Uterus (tissue), 4 donors: ENCODE results near the gene CLEC3B. TPM values are rescaled to one million over a fixed set of nuclear protein-coding genes. Genes with fewer than 3 reads are reported as not detected.

Experiments used
- DNase-seq, 2 donors: peaks; one replicate each; pipeline ENCODE4 v3.0.0-alpha.2; 2019 to 2020
- H3K27ac ChIP-seq, 2 donors: fragments of 200-600 bp; sonication (generic); 1 replicate in 1 of 2; 2 replicates in 1 of 2; pipeline ENCODE4 v1.5.1; 2016 to 2018
- H3K27me3 ChIP-seq, 2 donors: fragments of 200-600 bp; sonication (generic); one replicate each; pipeline ENCODE4 v1.5.1; 2018 to 2019; ENCODE audit warnings: control low read depth in 1 of 2
- H3K36me3 ChIP-seq, 2 donors: fragments of 200-600 bp; sonication (generic); one replicate each; pipeline ENCODE4 v1.5.1; 2019; ENCODE audit warnings: control low read depth in 1 of 2
- H3K4me1 ChIP-seq, 2 donors: fragments of 200-600 bp; sonication (generic); one replicate each; pipeline ENCODE4 v1.5.1; 2018 to 2019; ENCODE audit warnings: control low read depth in 1 of 2
- H3K4me3 ChIP-seq, 2 donors: fragments of 200-600 bp; sonication (generic); 1 replicate in 1 of 2; 2 replicates in 1 of 2; pipeline ENCODE4 v1.5.1; 2018 to 2019; ENCODE audit warnings: mild to moderate bottlenecking in 1 of 2
- H3K9me3 ChIP-seq, 2 donors: fragments of 200-600 bp; sonication (generic); one replicate each; pipeline ENCODE4 v1.5.1; 2019; ENCODE audit warnings: control low read depth in 1 of 2
- CTCF ChIP-seq, 4 experiments: fragments of 200-600 bp in 2 of 4; fragments of 450-650 bp in 2 of 4; sonication (generic) in 2 of 4; IDR thresholded peaks; one replicate each; pipeline ENCODE4 v1.5.1; 2016 to 2019; ENCODE audit warnings: antibody characterized with exemption in 4 of 4, mild to moderate bottlenecking in 2 of 4, moderate library complexity in 1 of 4
- POLR2A ChIP-seq, 2 donors: fragments of 450-650 bp; IDR thresholded peaks; one replicate each; pipeline ENCODE4 v1.6.1; 2016; ENCODE audit warnings: antibody characterized with exemption in 2 of 2, mild to moderate bottlenecking in 1 of 2, moderate library complexity in 1 of 2
- intact Hi-C: fragments of 100-400 bp; cut with DNase I; formaldehyde crosslinking; loops from one replicate; pipeline ENCODE4 v1.15.1; 2023; ENCODE audit warnings: low total_unique reads
- total RNA-seq, 4 donors: library from RNA; depleted of rRNA in 3 of 4; stranded (reverse); fragments of >200 nt in 3 of 4; gene quantifications; one replicate each; pipeline versions ENCODE4 v1.1.0 to v1.2.4, GENCODE V29; 2014 to 2023
- donor health status: DM: yes; HTN: yes; CAD: no.

The CLEC3B gene
- total RNA-seq, 4 donors from 2014 or later: 35.0 to 248 (median 62.6) TPM

GRCh38 chr3:45037720-45038455 is 11.8 kb downstream of the CLEC3B start:
- no peaks in the 10 kb centered on the region for H3K36me3 ChIP-seq
- intact Hi-C loops: loop anchor here (5.0 kb wide), 2 partner anchors 459 to 619 kb away; no protein-coding TSS in a partner anchor
- H3K4me1 ChIP-seq: no peaks in the 10 kb centered on the region
- no peaks in the 10 kb centered on the region for H3K9me3 ChIP-seq
- no peak overlapping the region for H3K4me3 ChIP-seq
- DNase-seq: peak; percentile 91 to 93
- no peak overlapping the region for H3K27ac ChIP-seq
- TF ChIP-seq POLR2A (IDR thresholded peaks at IDR 0.05) (no peak), CTCF (IDR thresholded peaks at IDR 0.05) (peak; percentile 87 to 97 (median 92))
- no peaks in the 10 kb centered on the region for H3K27me3 ChIP-seq

GRCh38 chr3:45041666-45042065 is 15.6 kb downstream of the CLEC3B start:
- Histone ChIP-seq H3K36me3 (no peaks in the 10 kb centered on the region), H3K27ac (peak overlapping the region in 1 of 2 donors; percentile 25), H3K27me3 (no peaks in the 10 kb centered on the region), H3K9me3 (no peaks in the 10 kb centered on the region), H3K4me1 (no peaks in the 10 kb centered on the region), H3K4me3 (no peak overlapping the region)
- intact Hi-C loops: loop anchor here (10.0 kb wide), 1 partner anchor 173 kb away; no protein-coding TSS in a partner anchor
- DNase-seq: no peak
- no peak for TF ChIP-seq CTCF (IDR thresholded peaks at IDR 0.05)
- no peak for TF ChIP-seq POLR2A (IDR thresholded peaks at IDR 0.05)

- no peak for DNase-seq
- H3K4me1 ChIP-seq: no peaks in the 10 kb centered on the region
- H3K27me3 ChIP-seq: no peaks in the 10 kb centered on the region
- no peak overlapping the region for H3K4me3 ChIP-seq
- H3K36me3 ChIP-seq: no peaks in the 10 kb centered on the region
- no peaks in the 10 kb centered on the region for H3K9me3 ChIP-seq
- peak overlapping the region in 1 of 2 donors; percentile 25 for H3K27ac ChIP-seq
- TF ChIP-seq POLR2A (IDR thresholded peaks at IDR 0.05) (no peak), CTCF (IDR thresholded peaks at IDR 0.05) (no peak)
- intact Hi-C loops: loop anchor here (10.0 kb wide), 1 partner anchor 173 kb away; no protein-coding TSS in a partner anchor
Measured at GRCh38 chr3:45042162-45042561, 16.1 kb downstream of the CLEC3B start.

- Histone ChIP-seq H3K36me3 (no peaks in the 10 kb centered on the region), H3K27me3 (no peaks in the 10 kb centered on the region), H3K27ac (peak overlapping the region; percentile 51 to 72), H3K4me3 (no peak overlapping the region), H3K9me3 (no peaks in the 10 kb centered on the region), H3K4me1 (no peaks in the 10 kb centered on the region)
- peak in 1 of 2 donors; percentile 35 for DNase-seq
- no peak for TF ChIP-seq POLR2A (IDR thresholded peaks at IDR 0.05)
- TF ChIP-seq CTCF (IDR thresholded peaks at IDR 0.05): peak; percentile 17 to 45 (median 28)
- intact Hi-C loops: loop anchor here (10.0 kb wide), 1 partner anchor 171 kb away; no protein-coding TSS in a partner anchor
Measured at GRCh38 chr3:45043728-45044299, 17.7 kb downstream of the CLEC3B start.

GRCh38 chr3:45048244-45048643 is 22.1 kb downstream of the CLEC3B start:
- H3K36me3 ChIP-seq: no peaks in the 10 kb centered on the region
- intact Hi-C loops: loop anchor here (10.0 kb wide), 1 partner anchor 167 kb away; no protein-coding TSS in a partner anchor
- no peaks in the 10 kb centered on the region for H3K4me1 ChIP-seq
- DNase-seq: no peak
- no peak overlapping the region for H3K27ac ChIP-seq
- H3K4me3 ChIP-seq: no peak overlapping the region
- TF ChIP-seq CTCF (IDR thresholded peaks at IDR 0.05): no peak
- no peak for TF ChIP-seq POLR2A (IDR thresholded peaks at IDR 0.05)
- no peaks in the 10 kb centered on the region for H3K27me3 ChIP-seq
- H3K9me3 ChIP-seq: no peaks in the 10 kb centered on the region
